ENCODE results near the gene LPP. TPM values are rescaled to one million over a fixed set of nuclear protein-coding genes. Genes with fewer than 3 reads are reported as not detected.

LPP gene
- total and polyA plus RNA-seq, 9 of the 15 experiments (the other 6 are each of a cell fraction or from before 2014, with no cell fraction given) = 0.07 to 0.18 TPM; not detected in 7

DNA sequence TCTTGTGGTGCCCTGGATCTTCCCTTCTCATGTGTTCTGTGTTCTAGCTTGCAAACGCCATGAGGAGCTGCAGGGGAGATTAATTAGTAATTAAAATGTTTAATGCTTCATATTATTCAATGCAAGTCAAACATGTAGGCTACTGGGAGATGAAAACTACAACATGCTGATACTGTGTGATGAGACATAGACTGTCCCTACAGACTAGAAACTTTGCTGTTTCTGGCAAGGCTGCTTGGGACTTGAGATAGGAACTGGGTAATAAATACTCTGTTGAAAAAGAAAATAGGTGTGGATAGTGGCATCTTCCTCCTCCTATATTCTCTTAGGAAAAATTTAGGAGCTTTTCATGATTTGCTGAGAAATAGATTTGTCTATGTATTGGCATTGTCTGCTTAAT, 379.2 kb downstream of the LPP start (continued):
- TF ChIP-seq PATZ1 (CRISPR knock-in tag; IDR thresholded peaks at IDR 0.05; ENCODE audit: borderline replicate concordance) (no peak), ZBTB40 (IDR thresholded peaks at IDR 0.05) (no peak), ZBTB40 (CRISPR knock-in tag; IDR thresholded peaks at IDR 0.05) (no peak), POLR2G (IDR thresholded peaks at IDR 0.05; ENCODE audit: low read depth, low read length) (no peak), FUS (optimal IDR thresholded peaks at IDR 0.05; ENCODE audit: low read depth, low read length) (no peak), ZBTB1 (CRISPR knock-in tag; IDR thresholded peaks at IDR 0.05; ENCODE audit: borderline replicate concordance, low read depth) (no peak), ZNF445 (CRISPR knock-in tag; IDR thresholded peaks at IDR 0.05; ENCODE audit: low read depth) (no peak)
- TF ChIP-seq, protein P1, sequence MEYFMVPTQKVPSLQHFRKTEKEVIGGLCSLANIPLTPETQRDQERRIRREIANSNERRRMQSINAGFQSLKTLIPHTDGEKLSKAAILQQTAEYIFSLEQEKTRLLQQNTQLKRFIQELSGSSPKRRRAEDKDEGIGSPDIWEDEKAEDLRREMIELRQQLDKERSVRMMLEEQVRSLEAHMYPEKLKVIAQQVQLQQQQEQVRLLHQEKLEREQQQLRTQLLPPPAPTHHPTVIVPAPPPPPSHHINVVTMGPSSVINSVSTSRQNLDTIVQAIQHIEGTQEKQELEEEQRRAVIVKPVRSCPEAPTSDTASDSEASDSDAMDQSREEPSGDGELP (CRISPR knock-in tag; IDR thresholded peaks at IDR 0.05; ENCODE audit: borderline replicate concordance) = no peak

All from K562 (cell line).